GM12864 (cell line): Measurements from ENCODE around the gene ERP27.

Experiments
- DNase-seq: peaks from one replicate; pipeline ENCODE4 v3.0.0-alpha.2; 2011; ENCODE audit warnings: low read depth
- H3K4me3 ChIP-seq: 2 replicates; pipeline ENCODE4 v1.5.1; 2011; ENCODE audit warnings: mild to moderate bottlenecking, low read depth, low read length, control low read depth
- CTCF ChIP-seq: IDR thresholded peaks from 2 replicates; pipeline ENCODE4 v1.5.1; 2011; ENCODE audit warnings: low read depth, mild to moderate bottlenecking, moderate library complexity, low read length, control low read depth, inconsistent platforms; ENCODE audit errors: missing control alignments

The ERP27 gene

GRCh38 chr12:14950982-14951746 lies 12.8 kb upstream of the ERP27 start:
- no peak for DNase-seq
- TF ChIP-seq CTCF: no peak
- peak overlapping the region; percentile 15; the same call in 1 of the 2 replicates for H3K4me3 ChIP-seq

- H3K4me3 ChIP-seq: peak overlapping the region; percentile 10
Observed at GRCh38 chr12:14950421-14950820, 12.1 kb upstream of the ERP27 start.

GRCh38 chr12:14949631-14950030 lies 11.3 kb upstream of the ERP27 start:
- no peak for TF ChIP-seq CTCF
- H3K4me3 ChIP-seq: peak overlapping the region; percentile 10; the same call in 1 of the 2 replicates
- DNase-seq: no peak

More at GRCh38 chr12:14950421-14950820, 12.1 kb upstream of the ERP27 start:
- TF ChIP-seq CTCF: no peak
- no peak for DNase-seq

- DNase-seq: peak; percentile 92
- peak overlapping the region; percentile 46 for H3K4me3 ChIP-seq
- no peak for TF ChIP-seq CTCF
Observed at GRCh38 chr12:14948672-14949071, 10.3 kb upstream of the ERP27 start.

- TF ChIP-seq CTCF: no peak
- no peak for DNase-seq
- H3K4me3 ChIP-seq: no peak overlapping the region
Observed at GRCh38 chr12:14946861-14947260, 8.5 kb upstream of the ERP27 start.

GRCh38 chr12:14946162-14946561 lies 7.8 kb upstream of the ERP27 start:
- DNase-seq: no peak
- no peak for TF ChIP-seq CTCF
- no peak overlapping the region for H3K4me3 ChIP-seq
